ENCODE results near the gene OR51B2. TPM values are rescaled to one million over a fixed set of nuclear protein-coding genes. Genes with fewer than 3 reads are reported as not detected.

OR51B2 gene, protein sequence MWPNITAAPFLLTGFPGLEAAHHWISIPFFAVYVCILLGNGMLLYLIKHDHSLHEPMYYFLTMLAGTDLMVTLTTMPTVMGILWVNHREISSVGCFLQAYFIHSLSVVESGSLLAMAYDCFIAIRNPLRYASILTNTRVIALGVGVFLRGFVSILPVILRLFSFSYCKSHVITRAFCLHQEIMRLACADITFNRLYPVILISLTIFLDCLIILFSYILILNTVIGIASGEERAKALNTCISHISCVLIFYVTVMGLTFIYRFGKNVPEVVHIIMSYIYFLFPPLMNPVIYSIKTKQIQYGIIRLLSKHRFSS
- total RNA-seq (1 to 10 TPM in 1 of 4 donors, under 1 TPM in 1, not detected in 2; 0.66 to 1.1 TPM), polyA plus RNA-seq (not detected)

DNA sequence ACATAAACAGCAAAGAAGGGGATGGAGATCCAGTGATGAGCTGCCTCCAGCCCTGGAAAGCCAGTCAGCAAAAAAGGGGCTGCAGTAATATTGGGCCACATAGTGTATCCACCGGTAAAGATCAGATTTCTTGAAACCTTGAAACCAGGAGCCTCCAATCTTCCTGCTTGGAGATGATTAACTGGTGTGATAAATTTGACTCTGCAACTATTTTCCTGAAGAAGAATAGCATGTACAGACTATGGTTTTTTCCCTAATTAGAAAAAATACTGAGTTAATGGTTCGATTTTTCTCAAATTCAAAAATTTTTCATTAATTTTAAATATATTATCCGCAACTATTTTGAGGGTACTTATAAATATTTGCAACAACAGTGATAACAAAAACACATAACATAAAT lies at the start of gene OR51B2:
Gene OR51B2 (minus strand): TSS at position 101 of the 400 bp plus-strand sequence. CDS start 0 bp downstream, at position 101.
- TF ChIP-seq POLR2A (IDR thresholded peaks at IDR 0.05), result no peak
- TF ChIP-seq, protein P1, sequence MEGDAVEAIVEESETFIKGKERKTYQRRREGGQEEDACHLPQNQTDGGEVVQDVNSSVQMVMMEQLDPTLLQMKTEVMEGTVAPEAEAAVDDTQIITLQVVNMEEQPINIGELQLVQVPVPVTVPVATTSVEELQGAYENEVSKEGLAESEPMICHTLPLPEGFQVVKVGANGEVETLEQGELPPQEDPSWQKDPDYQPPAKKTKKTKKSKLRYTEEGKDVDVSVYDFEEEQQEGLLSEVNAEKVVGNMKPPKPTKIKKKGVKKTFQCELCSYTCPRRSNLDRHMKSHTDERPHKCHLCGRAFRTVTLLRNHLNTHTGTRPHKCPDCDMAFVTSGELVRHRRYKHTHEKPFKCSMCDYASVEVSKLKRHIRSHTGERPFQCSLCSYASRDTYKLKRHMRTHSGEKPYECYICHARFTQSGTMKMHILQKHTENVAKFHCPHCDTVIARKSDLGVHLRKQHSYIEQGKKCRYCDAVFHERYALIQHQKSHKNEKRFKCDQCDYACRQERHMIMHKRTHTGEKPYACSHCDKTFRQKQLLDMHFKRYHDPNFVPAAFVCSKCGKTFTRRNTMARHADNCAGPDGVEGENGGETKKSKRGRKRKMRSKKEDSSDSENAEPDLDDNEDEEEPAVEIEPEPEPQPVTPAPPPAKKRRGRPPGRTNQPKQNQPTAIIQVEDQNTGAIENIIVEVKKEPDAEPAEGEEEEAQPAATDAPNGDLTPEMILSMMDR (IDR thresholded peaks at IDR 0.05), result no peak
- no peak for TF ChIP-seq EP300 (IDR thresholded peaks at IDR 0.05)
- TF ChIP-seq POLR2AphosphoS5 (IDR thresholded peaks at IDR 0.05), result no peak
- Histone ChIP-seq H3K27me3 (no peaks in the 10 kb centered on the region), H3K36me3 (no peaks in the 10 kb centered on the region), H3K4me1 (no peaks in the 10 kb centered on the region), H3K27ac (no peak within 1 kb of the TSS), H3K4me3 (no peak within 1 kb of the TSS), H3K9me3 (peaks cover 0 to 2% (median 0%) of the 10 kb centered on the region in 4 donors)
- DNase-seq, result no peak
- intact Hi-C loops (cut with DNase I), result no loop called here
- WGBS, 2 donors, result 63 to 73% methylated on average over 3 of the region's 3 CpGs

- Histone ChIP-seq H3K4me3 (no peak overlapping the region), H3K27me3 (no peaks in the 10 kb centered on the region), H3K36me3 (no peaks in the 10 kb centered on the region), H3K27ac (no peak overlapping the region), H3K4me1 (peaks cover 0 to 11% (median 0%) of the 10 kb centered on the region in 4 donors), H3K9me3 (no peaks in the 10 kb centered on the region)
- TF ChIP-seq POLR2AphosphoS5 (IDR thresholded peaks at IDR 0.05) (no peak), EP300 (IDR thresholded peaks at IDR 0.05) (no peak), POLR2A (IDR thresholded peaks at IDR 0.05) (no peak)
- TF ChIP-seq, protein P1 (IDR thresholded peaks at IDR 0.05), result no peak
- no peak for DNase-seq
- intact Hi-C loops (cut with DNase I), result no loop called here
These were observed 45.7 kb upstream of the OR51B2 start for GRCh38 chr11:5369789-5370188.

GRCh38 chr11:5368502-5369043 lies 44.5 kb upstream of the OR51B2 start:
- intact Hi-C loops (cut with DNase I), result no loop called here
- Histone ChIP-seq H3K4me3 (no peak overlapping the region), H3K27me3 (no peaks in the 10 kb centered on the region), H3K27ac (no peak overlapping the region), H3K36me3 (no peaks in the 10 kb centered on the region), H3K9me3 (no peaks in the 10 kb centered on the region), H3K4me1 (peaks cover 0 to 19% (median 0%) of the 10 kb centered on the region in 4 donors)
- TF ChIP-seq POLR2A (IDR thresholded peaks at IDR 0.05) (no peak), EP300 (IDR thresholded peaks at IDR 0.05) (no peak), POLR2AphosphoS5 (IDR thresholded peaks at IDR 0.05) (no peak)
- TF ChIP-seq, protein P1 (IDR thresholded peaks at IDR 0.05), result no peak
- WGBS, 2 donors, result 57 to 65% methylated on average over 3 of the region's 3 CpGs
- DNase-seq, result no peak

GRCh38 chr11:5367448-5368074 lies 43.5 kb upstream of the OR51B2 start:
- Histone ChIP-seq H3K36me3 (no peaks in the 10 kb centered on the region), H3K27ac (peak overlapping the region in 1 of 4 donors; percentile 12), H3K4me1 (peaks cover 0 to 19% (median 0%) of the 10 kb centered on the region in 4 donors), H3K9me3 (no peaks in the 10 kb centered on the region), H3K4me3 (no peak overlapping the region), H3K27me3 (no peaks in the 10 kb centered on the region)
- TF ChIP-seq POLR2A (IDR thresholded peaks at IDR 0.05) (no peak), EP300 (IDR thresholded peaks at IDR 0.05) (no peak), POLR2AphosphoS5 (IDR thresholded peaks at IDR 0.05) (no peak)
- TF ChIP-seq, protein P1 (IDR thresholded peaks at IDR 0.05), result no peak
- intact Hi-C loops (cut with DNase I), result no loop called here
- no peak for DNase-seq
- WGBS, 2 donors, result 46 to 78% methylated on average over 2 of the region's 2 CpGs

Data from sigmoid colon (tissue), 7 donors.